Measurements from ENCODE around the gene TMEM131.

- TF ChIP-seq NFATC4 (CRISPR knock-in tag; IDR thresholded peaks at IDR 0.05) (no peak), CTCF (IDR thresholded peaks at IDR 0.05) (no peak), SMAD3 (CRISPR knock-in tag; IDR thresholded peaks at IDR 0.05; ENCODE audit: borderline replicate concordance) (no peak), ESRRA (CRISPR knock-in tag; IDR thresholded peaks at IDR 0.05; ENCODE audit: borderline replicate concordance) (no peak), ZNF512 (CRISPR knock-in tag; IDR thresholded peaks at IDR 0.05; ENCODE audit: borderline replicate concordance) (no peak), KAT7 (CRISPR knock-in tag; IDR thresholded peaks at IDR 0.05; ENCODE audit: borderline replicate concordance) (no peak)
Observed at GRCh38 chr2:98039085-98039756, 43.5 kb upstream of the TMEM131 start.

Data from WTC11 (cell line).